Activated T-helper 2 cell treated with anti-CD3 and anti-CD28 coated beads, Interferon-gamma antibody, Interleukin-2, Interleukin-4, amounts not matched to agents 10 μg/mL and 5 μg/mL and 100 μg/mL, durations not matched to agents 14 hours and 24 hours and 36 hours (primary cell): Measurements from ENCODE around the gene NLRP4. TPM values are rescaled to one million over a fixed set of nuclear protein-coding genes. Genes with fewer than 3 reads are reported as not detected.

Experiments used
- DNase-seq: peaks from one replicate; pipeline ENCODE4 v3.0.0; 2021; ENCODE audit warnings: low spot score
- H3K27ac Mint-ChIP-seq: one replicate; pipeline ENCODE4 v1.8.0; 2021; ENCODE audit warnings: mixed read lengths
- H3K27me3 Mint-ChIP-seq: one replicate; pipeline ENCODE4 v1.8.0; 2021; ENCODE audit warnings: low read depth, mixed read lengths
- H3K36me3 Mint-ChIP-seq: one replicate; pipeline ENCODE4 v1.8.0; 2021; ENCODE audit warnings: low read depth, mixed read lengths
- H3K4me1 Mint-ChIP-seq: one replicate; pipeline ENCODE4 v1.8.0; 2021; ENCODE audit warnings: low read depth, mixed read lengths
- H3K4me3 Mint-ChIP-seq: one replicate; pipeline ENCODE4 v1.8.0; 2021; ENCODE audit warnings: low read depth, mild to moderate bottlenecking, moderate library complexity, mixed read lengths
- H3K9me3 Mint-ChIP-seq: one replicate; pipeline ENCODE4 v1.8.0; 2021; ENCODE audit warnings: mixed read lengths
- intact Hi-C: fragments of 100-400 bp; cut with micrococcal nuclease; formaldehyde crosslinking; loops from one replicate; pipeline ENCODE4 v1.15.1; 2023
- total RNA-seq: library from RNA; stranded (reverse); gene quantifications from 2 replicates; pipeline ENCODE4 v1.2.3, GENCODE V29; 2022

Gene NLRP4
- not detected in 2 replicates for total RNA-seq

GRCh38 chr19:55836340-55836739 is at the start of gene NLRP4:
Gene NLRP4, plus strand, starts transcription at chr19:55836540. Its CDS starts 15,541 bp downstream, at chr19:55852081.
- no peaks in the 10 kb centered on the region for H3K36me3 Mint-ChIP-seq
- no peak within 1 kb of the TSS for H3K27ac Mint-ChIP-seq
- H3K27me3 Mint-ChIP-seq = no peaks in the 10 kb centered on the region
- no peaks in the 10 kb centered on the region for H3K4me1 Mint-ChIP-seq
- peaks cover 43% of the 10 kb centered on the region for H3K9me3 Mint-ChIP-seq
- intact Hi-C loops = no loop called here
- no peak for DNase-seq
- H3K4me3 Mint-ChIP-seq = no peak within 1 kb of the TSS

DNA sequence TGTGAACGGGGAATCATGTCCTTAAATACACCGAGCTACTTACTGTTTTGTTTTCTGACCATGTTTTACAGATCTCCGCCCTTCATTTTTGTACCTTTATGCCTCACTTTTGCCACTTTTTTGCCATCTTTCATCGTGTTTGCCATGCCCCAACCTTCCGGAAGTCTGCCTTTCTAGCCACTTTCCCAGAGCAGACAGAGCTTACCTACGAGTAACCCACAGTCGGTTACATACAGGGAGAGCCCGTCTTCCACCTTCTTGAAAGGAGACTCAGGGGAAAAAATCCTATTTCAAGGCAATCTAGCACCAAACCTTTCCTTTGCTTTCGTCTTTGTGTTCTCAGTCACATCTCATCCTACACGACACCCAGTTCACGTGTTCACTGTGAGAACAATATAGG is 41.3 kb upstream of the NLRP4 start:
- no peaks in the 10 kb centered on the region for H3K27me3 Mint-ChIP-seq
- no peak overlapping the region for H3K4me3 Mint-ChIP-seq
- no peaks in the 10 kb centered on the region for H3K4me1 Mint-ChIP-seq
- DNase-seq = no peak
- H3K9me3 Mint-ChIP-seq = peaks cover 36% of the 10 kb centered on the region
- intact Hi-C loops = no loop called here
- H3K36me3 Mint-ChIP-seq = no peaks in the 10 kb centered on the region
- H3K27ac Mint-ChIP-seq = no peak overlapping the region

GRCh38 chr19:55801416-55801815 is 34.9 kb upstream of the NLRP4 start:
- Mint-ChIP-seq H3K27ac (no peak overlapping the region), H3K4me1 (no peaks in the 10 kb centered on the region), H3K27me3 (no peaks in the 10 kb centered on the region), H3K9me3 (peaks cover 58% of the 10 kb centered on the region), H3K36me3 (no peaks in the 10 kb centered on the region), H3K4me3 (no peak overlapping the region)
- intact Hi-C loops = no loop called here
- DNase-seq = no peak

DNA sequence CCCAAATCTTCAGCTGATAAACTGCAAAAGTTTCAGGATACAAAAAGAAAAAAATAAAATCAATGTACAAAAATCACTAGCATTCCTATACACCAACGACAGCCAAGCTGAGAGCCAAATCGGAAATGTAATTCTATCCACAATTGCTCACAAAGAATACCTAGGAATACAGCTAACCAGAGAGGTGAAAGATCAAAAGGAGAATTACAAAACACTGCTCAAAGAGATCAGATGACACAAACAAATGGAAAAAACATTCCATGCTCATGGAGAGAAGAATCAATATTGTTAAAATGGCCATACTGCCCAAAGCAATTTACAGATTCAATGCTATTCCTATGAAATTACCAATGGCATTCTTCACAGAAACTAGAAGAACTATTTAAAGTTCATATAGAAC is 34.1 kb upstream of the NLRP4 start:
- Mint-ChIP-seq H3K27ac (no peak overlapping the region), H3K4me3 (no peak overlapping the region), H3K36me3 (no peaks in the 10 kb centered on the region), H3K9me3 (peaks cover 65% of the 10 kb centered on the region), H3K4me1 (no peaks in the 10 kb centered on the region), H3K27me3 (no peaks in the 10 kb centered on the region)
- intact Hi-C loops = no loop called here
- no peak for DNase-seq

DNA sequence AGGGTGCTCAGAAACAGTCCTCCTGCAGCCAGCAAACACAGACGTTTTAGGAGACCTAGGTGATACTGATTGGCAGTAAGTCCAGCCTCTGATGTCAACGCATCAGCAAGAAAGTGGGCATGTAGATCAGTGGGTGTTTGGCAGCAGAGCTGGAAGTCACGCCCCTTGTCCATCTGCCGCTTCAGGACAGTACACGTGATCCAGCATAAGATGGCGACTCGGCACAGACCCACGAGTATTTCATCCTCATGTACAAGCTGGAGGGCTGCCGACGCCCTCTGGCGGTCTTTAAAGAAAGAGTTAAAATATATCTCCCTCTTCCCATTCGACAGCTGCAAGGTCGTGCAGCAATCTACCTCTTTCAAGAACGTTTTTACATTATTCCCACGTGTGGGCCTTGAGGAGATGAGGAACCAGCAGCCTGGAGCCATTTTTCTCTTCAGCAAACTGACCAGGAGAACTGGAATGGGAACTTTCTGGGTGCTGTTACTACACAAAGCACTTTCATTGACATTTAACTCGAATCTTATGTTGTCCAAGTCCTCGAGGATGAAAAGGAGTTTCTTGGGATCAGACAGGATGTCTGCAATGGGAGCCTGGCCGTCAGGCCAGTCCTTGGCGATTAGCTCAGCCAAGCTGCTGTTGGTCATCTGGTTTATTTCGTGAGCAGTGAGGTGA is 26.8 kb upstream of the NLRP4 start:
- Mint-ChIP-seq H3K4me3 (no peak overlapping the region), H3K27ac (no peak overlapping the region), H3K36me3 (no peaks in the 10 kb centered on the region), H3K9me3 (peaks cover 54% of the 10 kb centered on the region), H3K4me1 (no peaks in the 10 kb centered on the region), H3K27me3 (no peaks in the 10 kb centered on the region)
- no peak for DNase-seq
- intact Hi-C loops = loop anchor here (5.0 kb wide), 1 partner anchor 177 kb away; no protein-coding TSS in a partner anchor

DNA sequence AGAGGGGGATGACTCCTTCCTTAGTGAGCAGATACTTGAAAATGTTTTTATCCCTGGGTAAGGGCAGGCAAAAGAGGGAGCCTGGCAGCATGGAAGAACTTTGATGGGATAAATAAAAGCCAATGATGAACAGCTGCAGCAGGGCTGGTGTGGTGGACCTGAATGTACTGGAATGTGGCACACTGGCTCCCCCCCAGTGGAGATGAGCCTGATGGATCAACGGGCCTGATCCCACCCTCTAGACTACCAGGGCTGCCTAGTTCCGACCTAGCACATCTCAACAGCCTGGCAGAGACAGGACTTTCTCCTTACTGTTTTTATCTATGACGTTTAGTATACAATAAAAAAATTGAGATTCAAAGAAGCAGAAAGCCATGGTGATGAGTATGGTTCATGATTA is 25.0 kb upstream of the NLRP4 start:
- Mint-ChIP-seq H3K4me1 (no peaks in the 10 kb centered on the region), H3K27ac (no peak overlapping the region), H3K4me3 (no peak overlapping the region), H3K9me3 (peaks cover 60% of the 10 kb centered on the region), H3K36me3 (no peaks in the 10 kb centered on the region), H3K27me3 (no peaks in the 10 kb centered on the region)
- no peak for DNase-seq
- intact Hi-C loops = no loop called here

DNA sequence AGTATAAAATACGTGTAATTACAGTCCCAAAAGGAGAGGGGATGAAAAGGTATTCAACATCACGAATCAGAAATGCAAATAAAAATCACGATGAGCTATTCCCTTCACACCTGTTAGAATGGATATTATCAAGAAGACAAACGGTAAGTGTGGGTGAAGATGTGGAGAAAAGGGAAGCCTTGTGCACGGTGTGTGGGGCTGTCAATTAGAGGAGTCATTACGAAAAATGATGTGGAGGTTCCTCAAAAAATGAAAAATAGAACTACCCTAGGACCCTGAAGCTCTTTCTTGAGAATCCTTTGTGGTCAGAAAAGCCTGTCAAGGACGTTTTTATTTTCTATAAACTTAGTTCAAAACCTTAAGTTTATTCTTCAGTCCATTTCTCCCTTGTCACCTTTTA is 23.9 kb upstream of the NLRP4 start:
- no peak for DNase-seq
- Mint-ChIP-seq H3K4me1 (no peaks in the 10 kb centered on the region), H3K27ac (no peak overlapping the region), H3K4me3 (no peak overlapping the region), H3K27me3 (no peaks in the 10 kb centered on the region), H3K36me3 (no peaks in the 10 kb centered on the region), H3K9me3 (peaks cover 57% of the 10 kb centered on the region)
- intact Hi-C loops = no loop called here

- intact Hi-C loops = no loop called here
- H3K9me3 Mint-ChIP-seq = peaks cover 60% of the 10 kb centered on the region
- H3K4me1 Mint-ChIP-seq = no peaks in the 10 kb centered on the region
- no peaks in the 10 kb centered on the region for H3K27me3 Mint-ChIP-seq
- DNase-seq = no peak
- H3K4me3 Mint-ChIP-seq = no peak overlapping the region
- no peaks in the 10 kb centered on the region for H3K36me3 Mint-ChIP-seq
- no peak overlapping the region for H3K27ac Mint-ChIP-seq
These were observed 22.4 kb upstream of the NLRP4 start for GRCh38 chr19:55813906-55814305.

- Mint-ChIP-seq H3K27ac (no peak overlapping the region), H3K36me3 (no peaks in the 10 kb centered on the region), H3K4me3 (no peak overlapping the region), H3K4me1 (no peaks in the 10 kb centered on the region), H3K27me3 (no peaks in the 10 kb centered on the region), H3K9me3 (peaks cover 51% of the 10 kb centered on the region)
- intact Hi-C loops = no loop called here
- no peak for DNase-seq
These were observed 16.3 kb upstream of the NLRP4 start for GRCh38 chr19:55820037-55820436.

GRCh38 chr19:55830656-55831055 is 5.7 kb upstream of the NLRP4 start:
- no peak overlapping the region for H3K27ac Mint-ChIP-seq
- no peaks in the 10 kb centered on the region for H3K27me3 Mint-ChIP-seq
- H3K9me3 Mint-ChIP-seq = peaks cover 36% of the 10 kb centered on the region
- DNase-seq = no peak
- no peaks in the 10 kb centered on the region for H3K36me3 Mint-ChIP-seq
- no peaks in the 10 kb centered on the region for H3K4me1 Mint-ChIP-seq
- intact Hi-C loops = no loop called here
- H3K4me3 Mint-ChIP-seq = no peak overlapping the region

DNA sequence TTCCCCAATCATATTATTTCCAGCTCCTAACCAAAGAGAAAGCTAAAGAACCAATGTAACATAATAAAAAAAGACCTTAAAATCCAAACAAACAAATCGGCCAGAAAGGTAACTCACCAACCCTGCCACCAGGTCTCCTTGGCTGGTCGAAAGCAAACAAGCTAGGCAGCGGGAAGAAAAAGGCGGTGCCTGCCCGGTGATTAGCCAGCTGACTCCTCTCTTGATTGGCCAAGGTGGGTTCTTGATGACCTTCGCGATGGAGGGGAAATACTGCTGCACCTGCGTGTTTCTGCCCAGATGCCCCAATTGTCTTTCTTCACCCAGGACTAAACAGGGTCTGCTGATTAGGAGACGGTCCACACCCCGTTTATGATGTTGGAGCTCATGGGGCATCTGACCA is 4.5 kb upstream of the NLRP4 start, which contains the start of gene NLRP11:
Gene NLRP11 (minus strand): TSS at position 154 of the 400 bp plus-strand sequence. CDS start 13,825 bp downstream, outside the sequence.
- peaks cover 44% of the 10 kb centered on the region for H3K9me3 Mint-ChIP-seq
- H3K4me1 Mint-ChIP-seq = no peaks in the 10 kb centered on the region
- no peaks in the 10 kb centered on the region for H3K27me3 Mint-ChIP-seq
- no peak within 1 kb of the TSS for H3K27ac Mint-ChIP-seq
- H3K4me3 Mint-ChIP-seq = no peak within 1 kb of the TSS
- H3K36me3 Mint-ChIP-seq = no peaks in the 10 kb centered on the region
- intact Hi-C loops = no loop called here
- DNase-seq = no peak

- Mint-ChIP-seq H3K36me3 (no peaks in the 10 kb centered on the region), H3K27me3 (no peaks in the 10 kb centered on the region), H3K27ac (no peak overlapping the region), H3K4me3 (no peak overlapping the region), H3K9me3 (peaks cover 46% of the 10 kb centered on the region), H3K4me1 (no peaks in the 10 kb centered on the region)
- no peak for DNase-seq
- intact Hi-C loops = no loop called here
These were observed 3.7 kb upstream of the NLRP4 start for GRCh38 chr19:55832676-55833075.

DNA sequence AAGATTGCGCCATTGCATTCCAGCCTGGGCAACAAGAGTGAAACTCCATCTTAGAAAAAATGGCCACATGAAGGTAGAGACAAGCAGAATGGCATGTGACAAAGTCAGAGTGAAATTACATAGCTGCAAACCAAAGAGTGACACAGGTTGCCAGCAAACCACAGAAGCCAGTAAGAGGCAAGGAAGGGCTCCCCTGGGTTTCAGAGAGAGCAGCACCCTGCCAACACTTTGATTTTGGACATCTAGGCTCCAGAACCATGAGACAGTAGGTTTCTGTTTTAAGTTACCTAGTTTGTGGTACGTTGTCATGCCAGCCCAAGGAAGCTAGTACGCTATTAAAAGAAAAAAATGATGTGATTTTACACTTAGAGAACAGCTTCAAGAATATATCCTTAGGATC is 1.9 kb downstream of the NLRP4 start:
- no peaks in the 10 kb centered on the region for H3K36me3 Mint-ChIP-seq
- H3K27ac Mint-ChIP-seq = no peak overlapping the region
- H3K4me3 Mint-ChIP-seq = no peak overlapping the region
- H3K9me3 Mint-ChIP-seq = peaks cover 44% of the 10 kb centered on the region
- intact Hi-C loops = no loop called here
- no peak for DNase-seq
- H3K4me1 Mint-ChIP-seq = no peaks in the 10 kb centered on the region
- no peaks in the 10 kb centered on the region for H3K27me3 Mint-ChIP-seq

- Mint-ChIP-seq H3K9me3 (peaks cover 49% of the 10 kb centered on the region), H3K27me3 (no peaks in the 10 kb centered on the region), H3K4me3 (no peak overlapping the region), H3K36me3 (no peaks in the 10 kb centered on the region), H3K4me1 (no peaks in the 10 kb centered on the region), H3K27ac (no peak overlapping the region)
- DNase-seq = no peak
- intact Hi-C loops = no loop called here
These were observed 2.6 kb downstream of the NLRP4 start for GRCh38 chr19:55838906-55839305.
